Stimulated activated CD4-positive, alpha-beta T cell treated with anti-CD3 and anti-CD28 coated beads, Interleukin-2, amount 100 ng/mL, for 4 hours (primary cell): Measurements from ENCODE around the gene TMEM182.

Source experiments
- DNase-seq: peaks from one replicate; pipeline ENCODE4 v3.0.0-alpha.2; 2020; ENCODE audit warnings: low read depth

The TMEM182 gene, protein sequence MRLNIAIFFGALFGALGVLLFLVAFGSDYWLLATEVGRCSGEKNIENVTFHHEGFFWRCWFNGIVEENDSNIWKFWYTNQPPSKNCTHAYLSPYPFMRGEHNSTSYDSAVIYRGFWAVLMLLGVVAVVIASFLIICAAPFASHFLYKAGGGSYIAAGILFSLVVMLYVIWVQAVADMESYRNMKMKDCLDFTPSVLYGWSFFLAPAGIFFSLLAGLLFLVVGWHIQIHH

DNA sequence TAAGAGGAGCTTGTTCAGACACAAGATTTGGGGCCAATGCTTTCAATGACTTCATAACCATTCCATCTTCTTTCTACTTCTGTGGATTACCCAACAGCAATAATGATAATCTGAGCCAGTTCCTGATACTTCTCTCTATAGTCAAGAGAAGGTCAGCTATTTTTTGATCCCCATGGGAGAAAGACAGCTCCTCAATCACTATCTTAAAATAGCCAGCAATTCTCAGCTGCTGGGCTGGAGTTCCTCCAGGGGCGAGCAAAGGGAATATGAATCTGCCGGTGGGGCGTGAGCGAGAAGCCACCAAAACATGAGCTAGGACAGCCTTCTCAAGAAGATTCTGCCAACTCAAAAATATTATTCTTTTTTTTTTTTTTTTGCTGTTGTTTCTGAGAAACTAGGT lies at the start of gene TMEM182:
Gene TMEM182, plus strand, starts transcription at position 269 of the 400 bp plus-strand sequence. CDS start 187 bp downstream, outside the sequence.
- DNase-seq, result no peak

DNA sequence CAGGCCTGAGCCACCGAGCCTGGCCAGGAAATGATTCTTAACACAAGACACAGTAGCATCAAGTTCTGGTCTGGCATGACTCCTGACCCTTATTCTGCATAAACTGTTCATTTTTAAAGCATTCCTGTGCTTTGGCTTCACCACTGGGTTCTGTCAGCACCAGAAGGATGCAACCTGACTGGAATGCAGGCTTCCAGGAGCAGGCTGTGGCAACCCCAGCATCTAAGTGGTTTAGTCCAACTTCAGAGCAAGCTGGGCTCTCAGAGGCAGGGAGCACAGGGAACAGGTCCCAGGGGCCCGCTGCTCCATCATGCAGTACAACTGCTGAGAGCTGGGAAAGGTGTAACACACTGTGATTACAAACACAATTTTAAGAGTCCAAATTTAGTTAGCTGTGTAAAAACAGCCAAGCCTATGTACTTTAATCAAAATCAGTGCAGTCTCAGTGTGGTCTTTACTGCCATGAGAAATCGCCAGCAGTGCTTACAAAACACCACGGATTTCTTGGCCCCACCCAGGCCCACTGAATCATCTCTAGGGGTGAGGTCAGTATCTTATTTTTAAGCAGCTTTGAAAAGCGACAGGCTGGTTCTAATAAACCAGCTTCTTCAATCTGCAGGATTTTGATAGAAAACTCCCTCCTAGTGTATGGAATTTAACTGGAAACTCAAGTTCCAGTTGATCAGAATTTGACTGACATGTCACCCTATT lies 44.4 kb upstream of the TMEM182 start:
- no peak for DNase-seq

DNA sequence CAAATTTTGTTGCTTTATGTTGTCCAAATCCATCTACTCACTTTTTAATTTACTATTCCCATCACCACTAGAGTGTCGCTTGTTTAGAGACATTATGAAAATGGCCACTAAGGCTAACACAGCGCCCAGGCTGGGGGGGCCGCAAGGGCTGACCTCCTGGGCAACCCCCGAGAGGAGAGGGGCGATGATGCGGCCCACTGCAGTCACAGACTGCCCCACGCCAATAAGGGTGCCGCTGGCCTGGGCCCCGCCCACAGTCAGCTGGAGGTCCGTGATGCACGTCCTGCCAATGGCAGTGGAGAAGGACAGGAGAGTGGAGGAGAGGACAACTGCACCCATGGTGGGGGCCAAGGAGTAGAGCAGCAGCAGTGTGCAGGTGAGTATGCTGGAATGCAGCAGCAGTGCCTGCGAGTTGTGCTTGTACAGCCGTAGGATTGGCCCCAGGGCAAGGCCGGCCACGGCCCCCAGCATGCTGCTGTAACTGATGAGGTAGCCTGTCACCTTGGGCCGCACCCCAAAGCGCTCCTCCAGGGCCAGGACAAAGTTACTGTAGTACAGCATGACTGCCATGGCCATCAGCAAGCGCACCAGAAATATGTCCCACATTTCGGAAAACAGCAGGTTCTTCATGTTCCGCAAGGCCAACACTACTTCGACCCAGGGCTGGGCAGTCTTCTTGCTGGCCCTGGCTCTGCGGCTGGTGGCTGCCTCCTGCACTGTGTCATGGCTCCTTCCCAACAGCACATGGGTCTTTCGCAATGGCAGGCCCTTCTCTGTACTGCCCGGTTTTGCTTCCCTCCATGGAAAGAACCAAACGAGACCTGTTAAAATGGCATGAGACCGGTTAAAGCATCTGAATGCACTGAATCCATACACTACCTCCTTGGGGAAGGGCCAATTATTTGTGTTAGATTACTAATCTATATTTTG lies 43.2 kb upstream of the TMEM182 start:
- no peak for DNase-seq

DNA sequence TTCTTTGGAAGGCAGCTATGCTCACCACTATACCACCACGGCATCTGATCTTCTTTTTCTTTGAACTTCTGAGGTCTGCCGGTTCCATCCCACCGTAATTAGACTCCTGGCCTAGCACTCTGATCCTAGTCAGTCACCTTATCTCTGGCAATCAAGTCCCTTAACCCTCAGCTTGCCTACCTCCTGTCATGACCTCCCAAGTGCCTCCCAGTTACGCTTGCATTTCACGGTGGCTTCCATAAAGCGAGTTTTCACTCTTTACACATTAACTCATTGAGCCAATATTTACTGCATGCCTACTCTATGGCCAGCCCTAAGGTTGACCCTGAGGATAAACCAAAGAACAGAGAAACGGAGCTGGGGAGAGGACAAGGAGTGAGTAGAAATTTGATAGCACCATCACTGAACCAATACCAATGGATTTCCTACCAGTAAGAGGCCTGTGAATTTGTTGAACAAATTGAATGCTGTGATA lies 37.8 kb upstream of the TMEM182 start:
- no peak for DNase-seq

DNA sequence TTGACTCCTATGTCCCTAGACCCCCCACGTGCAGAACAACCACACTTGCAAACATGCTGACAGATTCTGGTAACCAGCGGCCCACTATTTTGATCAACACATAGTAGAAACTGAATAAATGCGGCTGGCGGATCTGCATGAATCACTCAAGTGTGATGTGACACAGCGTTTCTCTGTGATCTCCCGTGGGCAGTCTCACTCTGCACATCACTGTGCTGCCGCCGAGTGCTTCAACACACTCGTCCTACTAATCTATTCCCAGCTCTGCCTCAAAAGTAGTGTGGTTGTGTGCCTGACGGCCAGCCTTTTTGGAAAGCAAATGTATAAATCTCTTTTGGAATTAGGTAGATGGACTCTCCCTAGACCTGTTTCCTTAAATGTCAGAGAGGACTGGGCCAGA lies 37.3 kb upstream of the TMEM182 start:
- DNase-seq, result no peak

DNA sequence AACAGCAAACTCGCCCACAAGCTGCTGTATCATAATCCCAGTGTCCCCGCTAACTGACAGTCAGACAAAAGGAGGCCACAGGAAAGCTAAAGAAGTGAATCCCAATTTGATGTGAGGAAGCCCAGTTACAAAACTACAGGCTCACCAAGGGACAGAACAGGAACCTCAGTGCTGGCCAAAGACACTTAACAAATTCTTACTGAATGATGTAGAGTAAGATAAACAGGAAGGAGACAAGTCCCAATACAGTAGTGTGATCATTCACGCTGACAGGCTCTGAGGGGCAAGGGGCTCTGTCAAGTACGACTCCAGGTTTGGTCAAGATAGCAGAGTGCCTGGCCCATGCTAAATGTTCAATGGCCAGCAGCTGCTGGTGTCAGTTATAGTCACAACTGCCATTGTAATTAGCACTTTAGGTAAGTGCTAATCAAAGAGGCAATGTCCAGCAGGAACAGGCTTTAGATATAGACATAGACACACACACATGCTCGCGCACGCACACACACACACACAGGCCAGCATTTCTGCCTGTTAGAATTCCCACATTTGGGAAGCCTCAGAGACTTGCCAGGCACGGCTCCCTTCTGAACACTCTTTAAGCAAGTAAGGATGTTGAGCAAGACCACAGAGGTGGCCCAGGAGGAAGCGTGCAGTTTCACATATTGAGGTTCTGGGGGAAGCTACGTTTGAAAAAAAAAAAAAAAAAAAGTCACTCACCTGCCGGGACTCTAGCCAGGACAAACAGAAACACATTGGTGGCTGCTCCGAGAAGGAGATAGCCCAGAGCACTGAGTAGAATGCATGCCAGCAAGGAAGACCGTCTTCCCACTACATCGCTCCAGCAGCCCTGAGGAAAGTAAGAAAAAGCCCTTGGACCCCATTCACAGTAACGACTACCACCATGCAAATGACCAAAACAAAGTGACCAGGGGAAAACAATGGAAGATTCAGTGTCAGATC lies 35.4 kb upstream of the TMEM182 start:
- DNase-seq, result no peak

DNA sequence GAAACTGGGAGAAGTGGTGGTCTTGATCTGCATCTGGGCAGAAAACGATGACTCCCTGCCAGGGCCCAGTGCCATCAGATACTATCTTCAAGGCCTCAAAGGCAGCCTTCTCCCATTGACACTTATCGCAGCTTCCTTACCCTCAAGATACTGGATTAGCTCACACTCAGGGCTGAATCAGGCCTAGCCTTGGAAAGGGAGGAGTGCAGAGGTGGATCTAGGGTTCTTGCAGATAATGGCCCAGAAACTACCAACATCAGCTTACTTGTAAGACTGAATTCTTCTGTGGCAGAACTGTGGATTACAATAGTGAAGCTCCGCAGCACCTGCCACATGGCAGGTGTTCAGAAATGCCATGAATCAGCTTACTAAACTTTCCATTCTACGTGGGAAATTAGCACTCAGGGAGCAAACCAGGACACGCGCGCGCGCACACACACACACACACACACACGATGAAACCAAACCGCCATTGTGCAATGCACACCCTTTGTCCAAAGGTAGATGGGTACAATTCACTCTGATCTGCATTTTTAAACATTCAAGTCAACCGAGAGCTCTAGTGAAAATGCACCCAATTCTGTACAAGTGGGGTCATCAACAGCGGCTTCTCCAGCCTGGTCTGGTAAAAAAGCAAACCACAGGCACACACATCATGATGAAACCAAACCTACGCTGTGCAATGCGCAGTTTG lies 26.3 kb upstream of the TMEM182 start:
- DNase-seq, result no peak

DNA sequence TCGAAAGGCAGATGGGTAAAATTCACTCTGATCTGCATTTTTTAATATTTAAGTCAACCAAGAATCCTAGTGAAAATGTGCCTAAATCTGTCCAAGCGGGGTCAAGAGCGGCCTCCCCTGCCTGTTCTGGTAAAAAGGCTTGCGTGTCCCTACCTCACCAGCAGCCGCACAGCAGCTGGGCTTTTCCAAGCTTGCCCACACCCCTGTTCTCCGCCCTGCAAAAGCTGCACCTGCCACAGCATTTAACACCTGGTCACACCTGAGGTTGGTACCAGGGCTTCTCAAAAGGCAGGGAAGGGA lies 25.8 kb upstream of the TMEM182 start:
- no peak for DNase-seq

DNA sequence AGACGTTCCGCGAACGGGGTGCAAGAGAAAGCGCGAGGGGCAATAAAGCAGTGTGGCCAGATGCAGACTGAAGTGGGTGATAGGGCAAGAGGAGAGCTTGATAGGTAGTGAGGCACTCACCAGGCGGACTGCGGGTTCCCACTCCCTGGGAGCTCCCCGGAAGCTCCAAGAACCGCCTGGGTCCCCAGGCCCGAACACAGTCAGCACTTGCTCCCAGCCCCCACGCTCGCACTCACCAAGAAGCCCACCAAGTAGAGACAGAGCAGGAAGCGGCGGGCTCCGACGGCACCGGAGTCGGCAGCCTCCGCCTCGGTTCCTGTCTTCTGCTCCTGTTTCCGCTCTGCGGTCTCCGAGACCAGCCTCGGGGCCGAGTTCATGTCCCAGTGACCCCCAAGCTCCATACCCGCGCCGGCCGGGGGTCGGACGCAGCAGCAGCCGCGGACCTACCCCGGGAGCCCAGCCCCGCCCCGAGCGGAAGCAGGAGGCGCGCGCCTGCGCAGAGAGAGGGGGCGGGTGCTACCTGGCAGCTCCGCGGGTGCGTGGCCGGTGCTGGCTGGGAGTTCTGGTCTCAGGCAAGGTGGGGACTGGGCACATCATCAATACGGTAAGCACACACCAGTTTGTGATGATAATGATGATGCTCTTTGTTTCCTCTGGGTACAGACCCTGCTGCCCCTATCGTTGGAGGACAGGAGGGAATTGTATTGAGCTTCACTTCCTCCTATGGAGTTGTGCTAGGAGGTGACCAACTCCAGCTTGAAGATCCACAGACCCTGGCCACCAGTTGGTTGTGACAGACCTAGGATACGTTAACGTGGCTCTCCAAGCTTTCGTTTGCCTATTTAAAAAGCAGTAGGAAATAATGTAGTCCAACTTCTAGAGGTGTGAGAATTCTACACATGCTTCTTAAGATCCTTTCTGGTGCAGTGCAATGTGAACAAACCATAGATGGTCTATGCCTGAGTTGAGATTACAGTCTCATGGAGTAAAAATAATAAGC lies 25.1 kb upstream of the TMEM182 start:
- peak; percentile 84 for DNase-seq

DNA sequence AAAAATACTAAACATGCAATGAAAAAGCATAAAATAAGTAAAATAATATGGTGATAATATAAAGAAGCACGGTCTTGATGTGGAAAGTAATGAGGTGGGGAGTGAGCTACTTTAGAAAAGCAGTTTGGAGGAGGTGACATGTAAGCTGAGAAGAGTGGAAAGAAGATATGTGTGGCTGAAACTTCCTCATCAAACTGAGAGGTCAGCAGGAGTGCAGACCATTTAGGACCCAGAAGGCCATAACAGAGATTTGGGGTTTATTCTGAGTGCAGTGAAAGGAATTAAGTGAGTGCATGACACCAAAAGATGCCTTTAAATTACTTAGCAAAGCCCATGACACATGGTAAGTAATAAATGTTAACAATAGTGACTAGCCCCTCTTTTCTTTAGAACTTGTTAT lies 24.4 kb upstream of the TMEM182 start:
- DNase-seq, result no peak

DNA sequence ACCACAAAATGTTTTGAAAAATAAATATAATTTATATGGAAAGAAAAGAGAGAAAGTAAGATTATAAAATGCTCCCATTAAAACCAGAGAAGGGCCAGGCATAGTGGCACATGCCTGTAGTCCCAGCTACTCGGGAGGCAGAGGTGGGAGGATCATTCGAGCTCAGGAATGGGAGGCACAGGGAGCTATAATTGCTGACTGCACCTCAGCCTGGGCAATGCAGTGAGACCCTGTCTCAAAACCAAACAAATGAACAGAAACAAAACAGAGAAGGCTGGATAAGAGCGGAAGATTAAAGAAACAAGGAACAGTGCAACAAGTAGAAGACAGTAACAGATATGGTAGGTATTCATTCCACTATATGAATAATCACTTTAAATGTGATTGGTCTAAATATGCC lies 18.6 kb upstream of the TMEM182 start:
- no peak for DNase-seq

DNA sequence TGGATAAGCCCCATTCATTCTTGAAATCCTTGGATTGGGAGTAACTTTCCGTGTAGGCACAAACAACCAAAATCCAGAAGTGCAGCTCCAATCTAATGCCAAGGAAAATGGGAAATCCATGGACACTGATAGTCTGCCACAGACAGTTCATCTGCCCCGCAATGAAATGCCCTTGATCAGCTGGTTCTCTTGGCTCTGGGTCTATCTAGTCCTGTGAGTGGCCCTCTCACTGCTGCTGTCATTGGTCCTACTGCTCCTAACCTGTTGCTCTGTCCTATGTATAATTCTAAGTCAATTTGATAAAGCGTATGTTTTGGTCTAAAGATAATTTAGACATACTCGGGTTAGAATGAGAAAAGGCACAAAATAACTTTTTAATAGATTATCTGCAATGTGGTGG lies 13.7 kb upstream of the TMEM182 start:
- DNase-seq, result no peak

DNA sequence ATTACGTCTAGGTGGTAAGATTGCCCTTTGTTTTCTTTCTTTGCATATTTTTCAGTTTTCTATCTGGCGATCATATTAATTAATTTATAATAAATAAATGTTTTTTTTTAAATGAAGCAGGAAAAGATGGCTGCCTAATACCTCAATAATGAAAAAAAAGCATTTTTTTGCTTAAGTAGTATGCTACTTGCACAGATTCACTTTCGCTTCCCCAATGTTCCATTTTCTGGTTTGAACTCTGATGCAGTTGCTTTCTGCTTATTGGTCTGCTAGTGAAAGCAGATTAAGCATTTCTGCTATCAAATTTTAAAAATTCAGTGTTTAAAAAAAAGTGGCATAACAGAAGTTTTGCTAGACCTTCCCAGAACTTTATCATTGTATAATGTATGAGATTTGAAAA lies 11.9 kb upstream of the TMEM182 start:
- no peak for DNase-seq

DNA sequence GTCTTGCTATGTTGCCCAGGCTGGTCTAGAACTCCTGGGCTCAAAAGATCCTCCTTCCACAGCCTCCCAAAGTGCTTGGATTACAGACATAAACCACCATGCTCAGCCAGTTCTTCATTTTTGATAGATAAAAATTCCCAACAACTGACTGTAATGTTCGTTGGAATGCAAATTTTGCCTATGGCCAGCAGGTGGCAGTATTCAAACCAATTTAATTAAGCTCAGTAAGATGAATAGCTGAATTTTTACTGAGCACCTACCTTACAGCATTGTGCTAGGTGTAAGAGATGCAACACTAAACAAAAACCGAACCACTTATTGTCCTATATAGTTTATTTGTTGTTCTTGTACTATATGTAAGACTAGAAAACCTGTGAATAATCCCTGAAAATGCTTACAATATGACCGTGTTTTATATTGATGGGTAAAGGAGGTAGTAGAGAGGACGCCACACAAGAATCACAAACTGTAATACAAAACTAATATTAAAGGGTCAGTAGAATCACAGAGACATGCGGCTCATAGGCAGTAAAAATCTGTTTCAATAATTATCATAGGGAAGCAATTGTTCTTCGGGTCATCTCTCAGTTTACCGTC lies 8.2 kb upstream of the TMEM182 start:
- DNase-seq, result no peak

DNA sequence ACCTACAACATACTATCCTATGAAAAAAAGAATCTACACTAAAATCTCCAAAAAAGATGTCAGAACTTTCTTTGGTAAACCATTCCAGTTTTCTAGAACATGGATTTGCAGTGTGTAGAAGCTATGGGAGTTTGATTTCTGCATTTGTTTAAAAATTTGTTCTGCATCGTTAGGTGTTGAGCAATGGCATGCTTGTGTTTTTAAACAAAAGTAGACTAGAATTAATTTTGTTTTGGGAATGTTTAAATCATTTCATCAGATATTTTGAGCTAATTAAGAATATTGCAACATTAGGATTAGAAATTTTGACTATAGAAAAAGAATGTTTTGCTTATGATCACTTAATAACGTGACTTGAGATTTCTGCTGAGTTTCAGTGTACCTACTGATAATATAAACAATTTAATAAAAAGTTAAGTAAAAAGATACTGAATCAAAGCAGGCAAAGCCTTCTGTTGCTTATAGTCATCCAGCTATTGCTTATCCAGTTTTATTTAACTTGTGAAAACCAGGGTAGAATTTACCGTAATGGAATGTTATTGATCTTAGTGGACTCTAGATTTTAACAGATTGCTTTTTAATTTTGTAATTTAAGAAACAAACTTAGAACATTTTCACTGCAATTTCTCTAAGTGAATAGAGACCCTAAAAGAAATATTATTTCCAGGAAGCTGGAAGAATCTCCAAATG lies 7.2 kb upstream of the TMEM182 start:
- DNase-seq, result no peak

DNA sequence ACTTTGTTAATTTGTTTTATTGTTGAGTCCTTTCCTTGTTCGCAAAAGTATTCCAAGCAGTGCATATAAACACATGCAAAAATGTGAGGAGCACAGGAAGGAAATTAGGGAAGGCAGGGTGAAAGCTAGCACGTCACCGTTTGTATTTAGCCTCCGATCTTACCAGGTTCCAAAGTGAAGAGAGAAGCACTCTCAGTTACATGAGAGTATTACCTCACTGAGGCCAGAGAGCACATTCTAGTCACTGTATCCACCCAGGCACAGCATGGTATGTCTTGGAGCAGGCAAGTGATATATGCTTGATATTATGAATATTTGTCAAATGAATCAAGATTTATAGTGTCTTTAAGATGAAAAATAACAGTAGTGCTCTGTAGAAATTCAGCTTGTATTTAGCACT lies 6.5 kb upstream of the TMEM182 start:
- DNase-seq, result no peak

DNA sequence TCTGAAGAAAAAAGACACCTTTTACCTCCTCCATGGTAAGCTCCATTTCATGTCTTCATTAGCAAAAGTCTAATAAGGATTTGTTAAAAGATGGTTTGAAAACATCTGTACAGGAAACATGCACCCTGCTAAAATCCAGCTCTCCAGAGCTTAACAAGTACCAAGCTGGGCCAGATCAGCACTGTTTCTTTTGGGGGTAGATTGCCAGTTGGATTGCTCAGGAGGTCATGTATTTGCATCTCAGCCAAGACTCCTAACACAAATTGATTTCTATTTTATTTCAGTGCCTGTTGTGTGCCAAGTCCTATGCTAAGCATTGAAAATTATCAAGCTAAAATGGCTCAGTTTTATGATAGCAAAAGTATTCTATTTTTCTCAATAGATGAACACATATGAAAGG lies 3.4 kb upstream of the TMEM182 start:
- DNase-seq, result no peak

DNA sequence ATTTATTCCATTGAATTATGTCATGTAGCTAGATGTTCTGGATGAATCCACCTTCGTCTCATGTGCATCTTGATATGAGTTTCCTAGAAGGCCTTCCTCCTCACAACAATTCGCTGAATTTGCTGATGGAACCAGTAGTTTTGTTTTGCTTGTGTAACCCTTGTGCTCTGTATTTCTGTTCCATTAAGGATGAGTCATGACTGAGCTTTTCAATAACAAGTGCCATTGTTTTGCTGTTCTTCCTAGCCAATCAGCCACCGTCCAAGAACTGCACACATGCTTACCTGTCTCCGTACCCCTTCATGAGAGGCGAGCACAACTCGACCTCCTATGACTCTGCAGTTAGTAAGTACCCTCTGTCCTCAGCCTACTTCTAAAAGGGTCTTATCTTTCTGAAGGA lies 2.3 kb downstream of the TMEM182 start:
- DNase-seq, result no peak

DNA sequence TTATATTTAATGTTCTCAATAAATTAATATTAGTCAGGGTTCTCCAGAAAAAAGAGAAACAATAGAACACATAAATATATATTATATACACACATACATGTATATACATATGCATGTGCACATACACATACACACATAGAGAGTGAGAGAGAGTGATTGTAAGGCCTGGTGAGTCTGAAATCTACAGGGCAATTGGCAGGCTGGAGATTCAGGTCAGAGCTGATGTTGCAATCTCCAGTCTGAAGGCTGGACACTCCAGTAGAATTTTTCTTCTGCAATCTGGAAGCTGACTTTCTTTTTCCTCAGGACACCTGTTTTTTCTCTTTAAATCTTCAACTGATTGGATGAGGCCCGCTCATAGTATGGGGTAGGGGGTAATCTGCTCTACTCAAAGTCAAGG lies 3.2 kb downstream of the TMEM182 start:
- DNase-seq, result no peak
